HK-2 (cell line): ENCODE measurements around the gene ELFN2.
"Not testable (repeated sequence)": the region's sequence is repeated elsewhere in the genome, so short reads cannot be mapped to it uniquely, and the experiment has no call there.

Source experiments
- DNase-seq: peaks from one replicate; pipeline ENCODE4 v3.0.0-alpha.2; 2018; ENCODE audit not compliant: unreplicated experiment

Gene ELFN2

DNA sequence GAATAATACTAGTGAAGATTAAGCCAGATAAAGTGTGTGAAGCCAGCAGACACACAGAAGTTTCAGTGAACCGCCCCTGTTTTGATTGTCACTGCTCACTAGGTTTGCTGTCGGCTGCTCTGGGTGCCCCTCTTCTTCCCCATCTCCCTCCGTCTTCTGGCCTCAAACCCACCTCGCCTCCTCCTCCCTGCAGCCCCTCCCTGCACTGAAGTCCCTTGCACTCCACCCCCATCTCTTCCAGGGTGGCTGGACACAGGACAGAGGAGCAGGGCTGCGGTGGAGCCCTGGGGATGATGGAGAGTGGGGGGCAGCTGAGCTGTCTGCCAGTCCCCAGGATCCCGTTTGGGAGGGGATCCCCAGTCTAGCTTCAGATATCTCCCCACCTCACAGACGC is 91.5 kb downstream of the ELFN2 start:
- DNase-seq, result no peak

- DNase-seq, result no peak
Measured at GRCh38 chr22:37334859-37335805, 92.1 kb downstream of the ELFN2 start.

GRCh38 chr22:37334461-37334858 is 92.8 kb downstream of the ELFN2 start:
- DNase-seq, result no peak

DNA sequence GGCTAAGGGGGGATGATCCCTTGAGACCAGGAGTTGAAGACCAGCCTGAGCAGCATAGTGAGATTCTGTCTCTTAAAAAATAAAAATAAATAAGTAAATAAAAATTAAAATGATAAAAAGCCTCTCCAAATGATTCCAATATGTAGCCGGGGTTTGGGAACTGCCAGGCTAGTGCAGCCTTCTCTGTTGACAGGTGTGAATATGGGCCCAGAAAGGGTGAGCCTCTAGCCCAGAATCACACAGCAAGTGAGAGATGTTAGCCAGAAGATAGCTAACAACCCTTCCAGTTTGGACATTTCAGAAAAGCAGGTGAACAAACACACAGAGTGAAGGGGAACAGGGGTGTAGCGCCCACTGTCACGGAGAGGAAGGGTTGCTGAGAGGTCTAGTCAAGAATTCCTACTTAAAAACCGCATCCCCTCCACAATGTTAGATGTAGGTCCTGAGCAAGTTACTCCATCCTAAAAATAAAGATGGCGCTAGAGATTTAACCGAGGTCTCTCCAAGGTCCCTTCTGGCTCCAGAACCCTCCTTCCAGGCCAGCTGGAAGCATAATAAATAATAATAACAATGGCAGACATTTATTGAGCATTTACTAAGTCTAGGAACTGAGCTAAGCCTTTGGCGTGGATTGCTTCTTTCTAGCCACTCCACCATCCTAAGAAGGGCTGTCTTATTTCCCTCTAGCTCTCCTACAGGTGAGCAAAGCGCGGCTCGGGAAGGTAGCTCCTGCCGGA is 93.4 kb downstream of the ELFN2 start:
- DNase-seq, result no peak

DNA sequence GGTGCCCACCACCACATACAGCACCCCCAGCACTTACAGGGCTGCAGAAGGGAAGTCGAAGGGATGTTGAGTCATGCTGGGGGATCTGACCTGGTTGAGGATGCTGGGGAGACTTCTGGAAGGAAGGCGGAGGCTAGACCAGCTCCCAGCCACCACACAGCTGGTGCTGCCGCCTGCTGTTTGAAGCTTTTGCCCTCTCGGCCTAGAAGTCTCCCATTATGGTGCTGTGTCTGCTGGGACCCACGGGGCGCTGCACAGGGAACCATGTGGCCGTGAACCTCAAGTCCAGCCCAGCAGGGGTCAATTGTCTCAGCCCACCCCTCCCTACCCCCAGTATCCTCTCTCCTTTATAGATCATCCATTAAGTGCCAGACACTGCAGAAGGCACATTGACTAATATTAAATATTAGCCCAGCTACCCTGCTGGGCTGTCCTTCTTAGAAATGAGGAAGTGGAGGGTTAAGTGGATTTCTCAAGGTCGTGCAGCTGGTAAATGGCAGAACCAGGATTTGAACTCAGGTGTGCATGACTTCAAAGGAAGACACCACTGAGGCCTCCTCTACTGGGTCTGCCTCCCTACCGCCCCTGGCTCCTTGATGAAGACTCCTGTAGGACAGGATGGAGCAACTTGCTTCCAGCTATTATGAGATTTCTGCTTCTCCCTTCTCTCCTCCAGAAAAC is 95.3 kb downstream of the ELFN2 start:
- DNase-seq, result peak; percentile 69

DNA sequence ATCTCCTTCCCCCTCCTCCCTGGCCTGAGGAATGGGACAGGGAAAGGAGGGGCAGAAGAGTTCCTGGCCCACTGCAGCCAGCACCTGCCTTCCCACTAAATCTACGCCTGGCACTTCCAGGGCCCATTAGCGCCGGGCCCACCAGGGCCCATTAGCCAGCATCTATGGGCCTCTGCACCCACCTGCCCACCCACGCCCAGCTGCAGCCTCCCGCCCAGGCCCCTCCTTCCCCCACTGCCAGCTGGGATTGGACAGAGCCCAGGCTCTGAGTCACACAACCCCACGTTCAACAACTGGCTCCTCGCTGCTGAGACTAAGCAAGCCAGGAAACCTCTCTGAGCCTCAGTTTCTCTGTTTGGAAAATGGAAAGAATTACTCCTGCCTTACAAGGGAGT is 96.2 kb downstream of the ELFN2 start:
- DNase-seq, result no peak

- peak; percentile 89 for DNase-seq
Measured at GRCh38 chr22:37330200-37331033, 96.9 kb downstream of the ELFN2 start.

- DNase-seq, result peak; percentile 73
Measured at GRCh38 chr22:37329238-37330140, 97.8 kb downstream of the ELFN2 start.

DNA sequence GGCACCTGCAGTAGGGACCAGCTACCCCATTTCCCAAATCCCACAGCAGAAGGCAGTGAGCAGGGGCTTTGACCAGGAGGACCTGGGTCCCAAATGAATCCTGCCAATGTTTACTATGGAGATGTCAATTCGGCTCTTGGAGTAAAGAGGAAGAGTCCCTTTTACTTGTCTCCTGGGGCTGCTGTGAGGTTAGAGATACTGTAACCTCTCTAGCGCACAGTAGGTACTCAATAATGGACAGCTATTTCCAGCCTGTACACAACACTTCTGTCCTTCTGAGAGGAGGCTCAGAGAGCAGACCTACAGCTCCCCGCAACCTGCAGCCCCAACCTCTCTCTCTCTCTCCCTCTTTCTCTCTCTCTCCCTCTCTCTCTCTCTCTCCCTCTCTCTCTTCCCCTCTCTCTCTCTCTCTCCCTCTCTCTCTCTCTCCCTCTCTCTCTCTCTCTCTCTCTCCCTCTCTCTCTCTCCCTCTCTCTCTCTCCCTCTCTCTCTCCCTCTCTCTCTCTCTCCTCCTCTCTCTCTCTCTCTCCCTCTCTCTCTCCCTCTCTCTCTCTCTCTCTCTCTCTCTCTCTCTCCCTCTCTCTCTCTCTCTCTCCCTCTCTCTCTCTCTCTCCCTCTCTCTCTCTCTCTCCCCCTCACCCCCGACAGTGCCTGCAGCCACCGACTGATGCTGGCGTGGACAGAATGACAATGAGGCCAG is 98.6 kb downstream of the ELFN2 start:
- not testable (repeated sequence) for DNase-seq

DNA sequence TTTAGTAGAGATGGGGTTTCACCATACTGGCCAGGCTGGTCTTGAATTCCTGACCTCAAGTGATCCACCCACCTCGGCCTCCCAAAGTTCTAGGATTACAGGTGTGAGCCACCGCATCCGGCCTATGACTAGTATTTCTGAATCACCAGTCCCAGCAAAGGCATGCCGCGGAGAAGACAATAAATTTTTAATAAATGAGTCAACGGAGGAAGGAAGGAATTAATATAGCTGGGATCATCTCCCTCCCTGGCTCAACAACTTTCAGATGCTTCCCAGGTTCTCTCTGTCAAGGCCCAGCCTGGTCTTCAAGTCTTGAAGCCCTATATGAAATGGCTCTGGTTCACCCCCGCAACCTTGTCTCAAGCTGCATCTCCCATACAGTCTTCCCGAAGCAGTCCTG is 99.3 kb downstream of the ELFN2 start:
- DNase-seq, result peak; percentile 67

- DNase-seq, result no peak
Measured at GRCh38 chr22:37326726-37327125, 100.6 kb downstream of the ELFN2 start.

DNA sequence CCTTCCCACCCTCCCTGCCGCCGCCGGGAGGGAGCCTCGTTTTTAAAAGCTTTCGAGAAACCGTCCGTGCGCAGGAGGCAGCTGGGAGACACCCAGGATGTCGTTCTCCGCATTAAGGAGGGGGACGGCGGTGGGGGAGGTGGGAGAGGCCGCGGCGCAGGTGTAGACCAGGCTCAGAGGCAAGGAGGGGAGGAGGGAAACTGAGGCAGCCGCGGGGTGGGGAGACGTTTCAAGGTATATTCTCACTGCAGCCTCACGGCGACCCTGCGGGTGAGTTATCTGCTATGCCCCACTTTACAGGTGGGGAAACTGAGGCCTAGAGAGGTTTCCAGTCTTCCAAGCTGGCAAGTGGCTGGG is 102.3 kb downstream of the ELFN2 start:
- DNase-seq, result no peak

GRCh38 chr22:37324340-37325038 is 102.8 kb downstream of the ELFN2 start:
- DNase-seq, result no peak

DNA sequence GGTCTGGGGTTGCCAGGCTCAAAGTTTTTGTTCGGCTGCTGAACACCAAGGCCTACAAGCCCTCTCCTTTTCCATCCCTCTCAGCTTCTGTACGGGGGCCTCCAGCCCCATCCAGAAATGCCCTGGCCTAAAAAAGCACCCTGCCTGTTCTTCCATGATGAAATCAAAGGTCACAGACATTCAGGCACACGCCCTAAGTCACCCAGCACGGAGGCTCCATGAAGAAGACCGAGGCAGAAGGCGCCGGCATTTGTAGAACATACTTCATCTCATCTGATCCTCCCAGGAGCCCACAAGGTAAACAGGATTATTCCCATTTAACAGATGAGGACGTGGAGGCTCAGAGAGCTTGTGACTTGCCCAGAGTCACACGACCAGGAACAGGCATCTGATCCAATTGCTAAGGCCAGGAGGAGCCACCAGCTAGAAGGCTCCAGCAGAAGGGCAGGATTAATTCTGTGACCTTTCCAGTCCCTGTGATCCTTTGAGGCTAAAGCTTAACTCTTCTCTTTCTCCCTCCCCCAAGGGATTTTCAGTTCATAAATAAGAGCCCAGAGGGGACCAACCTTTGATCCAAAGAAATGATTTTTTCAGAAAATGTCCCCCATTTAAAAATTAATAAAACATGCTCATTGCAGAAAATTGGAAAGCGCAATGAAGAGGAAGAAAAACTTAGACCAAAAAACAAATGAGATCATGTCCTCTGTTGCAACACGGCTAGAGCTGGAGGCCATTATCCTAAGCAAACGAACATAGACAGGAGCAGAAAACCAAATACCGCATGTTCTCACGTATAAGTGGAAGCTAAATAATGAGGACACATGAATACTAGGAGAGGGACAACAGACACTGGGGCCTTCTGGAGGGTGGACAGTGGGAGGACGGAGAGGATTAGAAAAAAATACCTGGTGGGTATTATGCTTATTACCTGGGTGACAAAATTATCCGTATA is 106.3 kb downstream of the ELFN2 start:
- DNase-seq, result no peak

GRCh38 chr22:37319469-37319868 is 107.8 kb downstream of the ELFN2 start:
- DNase-seq, result no peak

DNA sequence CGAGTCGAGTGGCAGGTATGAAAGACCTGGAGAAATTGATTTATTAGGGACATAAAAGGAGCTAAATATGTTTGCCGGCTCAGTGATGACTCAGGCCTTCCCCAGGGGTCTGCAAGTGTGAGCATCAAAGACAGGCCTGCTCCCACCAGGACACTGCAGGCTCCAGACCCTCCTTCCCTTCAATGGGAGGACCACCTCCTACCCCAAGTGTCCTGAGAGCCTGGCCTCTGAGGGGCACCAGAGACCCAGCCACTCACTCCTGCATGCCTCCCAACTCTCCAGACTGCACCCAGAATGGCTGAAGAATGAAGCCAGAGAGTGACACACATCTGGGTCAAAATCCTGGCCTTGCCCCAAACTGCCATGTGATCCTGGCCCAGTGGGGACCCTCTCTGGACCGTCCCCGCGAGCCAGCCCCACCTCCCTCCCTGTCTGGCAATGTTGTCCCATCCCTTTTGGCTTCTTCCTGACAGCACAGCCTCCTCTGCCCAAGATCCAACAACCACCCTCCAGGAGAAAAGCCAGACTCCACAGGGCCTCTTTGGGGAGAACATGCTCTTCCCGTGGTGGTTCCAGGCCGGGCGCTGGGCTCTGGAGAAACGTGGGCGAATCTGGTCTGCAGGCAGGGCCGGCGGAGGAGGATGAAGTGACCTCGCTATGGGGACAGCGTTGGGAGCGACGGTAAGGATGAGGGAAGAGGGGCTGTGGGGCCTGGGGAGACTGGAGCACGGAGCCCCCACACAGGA is 108.7 kb downstream of the ELFN2 start:
- no peak for DNase-seq
